ENCODE measurements around the gene PITRM1. TPM values are rescaled to one million over a fixed set of nuclear protein-coding genes. Genes with fewer than 3 reads are reported as not detected.

The PITRM1 gene
- total RNA-seq, 2 donors from 2014 or later: 45.3 to 50.2 TPM

DNA sequence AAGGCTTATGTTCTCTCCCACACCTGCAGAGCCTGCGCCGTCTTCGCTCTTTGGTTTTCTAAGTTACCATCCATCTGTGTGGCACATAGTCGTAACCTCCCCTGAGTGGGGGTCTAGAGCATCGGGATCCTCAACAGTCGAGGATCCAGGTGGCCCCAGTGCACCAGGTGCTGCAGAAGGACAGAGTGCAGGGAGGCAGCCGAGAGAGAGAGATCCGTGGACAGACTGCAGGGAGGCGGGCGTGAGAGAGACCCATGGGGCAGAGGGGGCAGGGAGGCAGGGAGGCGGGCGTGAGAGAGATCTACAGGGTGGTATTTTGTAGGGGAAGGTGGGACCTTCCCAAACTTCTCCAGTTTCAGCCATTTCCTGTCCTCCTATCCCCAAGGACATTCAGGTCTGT, 62.9 kb downstream of the PITRM1 start:
- Mint-ChIP-seq H3K9me3 (no peaks in the 10 kb centered on the region), H3K27me3 (ENCODE audit: insufficient read depth) (no peaks in the 10 kb centered on the region), H3K4me3 (no peak overlapping the region), H3K4me1 (peaks cover 14% of the 10 kb centered on the region), H3K36me3 (ENCODE audit: low read depth) (peaks cover 73% of the 10 kb centered on the region), H3K27ac (no peak overlapping the region)
- Histone ChIP-seq H3K4me3 (ENCODE audit: low read length) (no peak overlapping the region), H3K9ac (ENCODE audit: extremely low read depth, low read length, poor library complexity, severe bottlenecking) (no peak overlapping the region), H3K4me1 (ENCODE audit: control insufficient read depth, insufficient read depth, low read length) (peaks cover 6% of the 10 kb centered on the region), H3K36me3 (ENCODE audit: control insufficient read depth, insufficient read depth, low read length) (peaks cover 11% of the 10 kb centered on the region), H3K9me3 (ENCODE audit: control insufficient read depth, low read length) (no peaks in the 10 kb centered on the region), H3K27ac (ENCODE audit: low read depth, low read length) (no peak overlapping the region), H3K27me3 (ENCODE audit: control insufficient read depth, insufficient read depth, low read length, poor library complexity, severe bottlenecking) (no peaks in the 10 kb centered on the region)
- TF ChIP-seq CTCF (conservative IDR thresholded peaks at IDR 0.05): no peak
- 91 to 92% methylated on average over 6 to 12 of the region's 12 CpGs for WGBS, 2 experiments (ENCODE audit: insufficient coverage in 1 of 2, insufficient read length in 1 of 2)
- DNase-seq: no peak

GRCh38 chr10:3109196-3109595, 63.4 kb downstream of the PITRM1 start:
- H3K27me3 Mint-ChIP-seq (ENCODE audit: insufficient read depth): no peaks in the 10 kb centered on the region
- no peak overlapping the region for H3K27ac Mint-ChIP-seq
- no peaks in the 10 kb centered on the region for H3K9me3 ChIP-seq (ENCODE audit: control insufficient read depth, low read length)
- no peaks in the 10 kb centered on the region for H3K9me3 Mint-ChIP-seq
- H3K27me3 ChIP-seq (ENCODE audit: control insufficient read depth, insufficient read depth, low read length, poor library complexity, severe bottlenecking): no peaks in the 10 kb centered on the region
- H3K4me3 ChIP-seq (ENCODE audit: low read length): no peak overlapping the region
- 93 to 96% methylated on average over 11 to 21 of the region's 21 CpGs for WGBS, 2 experiments (ENCODE audit: insufficient coverage in 1 of 2, insufficient read length in 1 of 2)
- no peak overlapping the region for H3K9ac ChIP-seq (ENCODE audit: extremely low read depth, low read length, poor library complexity, severe bottlenecking)
- no peak for TF ChIP-seq CTCF (conservative IDR thresholded peaks at IDR 0.05)
- peaks cover 15% of the 10 kb centered on the region for H3K36me3 ChIP-seq (ENCODE audit: control insufficient read depth, insufficient read depth, low read length)
- DNase-seq: no peak
- peaks cover 6% of the 10 kb centered on the region for H3K4me1 ChIP-seq (ENCODE audit: control insufficient read depth, insufficient read depth, low read length)
- H3K27ac ChIP-seq (ENCODE audit: low read depth, low read length): no peak overlapping the region
- H3K36me3 Mint-ChIP-seq (ENCODE audit: low read depth): peaks cover 73% of the 10 kb centered on the region
- peaks cover 14% of the 10 kb centered on the region for H3K4me1 Mint-ChIP-seq
- H3K4me3 Mint-ChIP-seq: no peak overlapping the region

GRCh38 chr10:3108575-3109105, 63.9 kb downstream of the PITRM1 start:
- 97% methylated on average over 18 to 21 of the region's 21 CpGs for WGBS, 2 experiments (ENCODE audit: insufficient coverage in 1 of 2, insufficient read length in 1 of 2)
- H3K27me3 ChIP-seq (ENCODE audit: control insufficient read depth, insufficient read depth, low read length, poor library complexity, severe bottlenecking): no peaks in the 10 kb centered on the region
- no peaks in the 10 kb centered on the region for H3K27me3 Mint-ChIP-seq (ENCODE audit: insufficient read depth)
- no peak overlapping the region for H3K27ac ChIP-seq (ENCODE audit: low read depth, low read length)
- no peaks in the 10 kb centered on the region for H3K9me3 Mint-ChIP-seq
- TF ChIP-seq CTCF (conservative IDR thresholded peaks at IDR 0.05): no peak
- DNase-seq: no peak
- no peak overlapping the region for H3K27ac Mint-ChIP-seq
- peaks cover 17% of the 10 kb centered on the region for H3K36me3 ChIP-seq (ENCODE audit: control insufficient read depth, insufficient read depth, low read length)
- peaks cover 72% of the 10 kb centered on the region for H3K36me3 Mint-ChIP-seq (ENCODE audit: low read depth)
- H3K9ac ChIP-seq (ENCODE audit: extremely low read depth, low read length, poor library complexity, severe bottlenecking): no peak overlapping the region
- H3K9me3 ChIP-seq (ENCODE audit: control insufficient read depth, low read length): no peaks in the 10 kb centered on the region
- no peak overlapping the region for H3K4me3 ChIP-seq (ENCODE audit: low read length)
- peaks cover 6% of the 10 kb centered on the region for H3K4me1 ChIP-seq (ENCODE audit: control insufficient read depth, insufficient read depth, low read length)
- peaks cover 14% of the 10 kb centered on the region for H3K4me1 Mint-ChIP-seq
- H3K4me3 Mint-ChIP-seq: no peak overlapping the region
